Hepatic stellate cell (primary cell): Measurements from ENCODE around the gene CHRNA7.

Experiments
- DNase-seq: peaks from one replicate; pipeline ENCODE4 v3.0.0; 2011; ENCODE audit warnings: low spot score

Gene CHRNA7

GRCh38 chr15:32089851-32090359 lies 59.6 kb downstream of the CHRNA7 start:
- no peak for DNase-seq

- DNase-seq: no peak
Measured at GRCh38 chr15:32091505-32092380, 61.4 kb downstream of the CHRNA7 start.

- DNase-seq: no peak
Measured at GRCh38 chr15:32096213-32096612, 65.9 kb downstream of the CHRNA7 start.

- no peak for DNase-seq
Measured at GRCh38 chr15:32096916-32097617, 66.8 kb downstream of the CHRNA7 start.

- DNase-seq: no peak
Measured at GRCh38 chr15:32098033-32098432, 67.7 kb downstream of the CHRNA7 start.

GRCh38 chr15:32099097-32099785 lies 68.9 kb downstream of the CHRNA7 start:
- DNase-seq: no peak

GRCh38 chr15:32099956-32100684 lies 69.8 kb downstream of the CHRNA7 start:
- DNase-seq: no peak

- DNase-seq: no peak
Measured at GRCh38 chr15:32104061-32104995, 74.0 kb downstream of the CHRNA7 start.

GRCh38 chr15:32105258-32106241 lies 75.2 kb downstream of the CHRNA7 start:
- DNase-seq: no peak

- no peak for DNase-seq
Measured at GRCh38 chr15:32106401-32107381, 76.4 kb downstream of the CHRNA7 start.

GRCh38 chr15:32107477-32108080 lies 77.3 kb downstream of the CHRNA7 start:
- no peak for DNase-seq

GRCh38 chr15:32108661-32109060 lies 78.3 kb downstream of the CHRNA7 start:
- DNase-seq: no peak

GRCh38 chr15:32112101-32112500 lies 81.8 kb downstream of the CHRNA7 start:
- no peak for DNase-seq

- DNase-seq: no peak
Measured at GRCh38 chr15:32113224-32113623, 82.9 kb downstream of the CHRNA7 start.

- DNase-seq: no peak
Measured at GRCh38 chr15:32117122-32117521, 86.8 kb downstream of the CHRNA7 start.

- no peak for DNase-seq
Measured at GRCh38 chr15:32119286-32119685, 89.0 kb downstream of the CHRNA7 start.

- no peak for DNase-seq
Measured at GRCh38 chr15:32119694-32120330, 89.5 kb downstream of the CHRNA7 start.
